Peyer's patch (tissue), 4 donors: ENCODE data around the gene TDG.

Experiments used
- POLR2A ChIP-seq, 2 donors: fragments of 450-650 bp; IDR thresholded peaks; one replicate each; pipeline ENCODE4 v1.5.1; 2017; ENCODE audit warnings: antibody characterized with exemption in 2 of 2, mild to moderate bottlenecking in 2 of 2, moderate library complexity in 2 of 2
- TF ChIP-seq, protein P1 (sequence below), 6 experiments: fragments of 450-650 bp in 4 of 6; fragments of 200-600 bp in 2 of 6; sonication (generic) in 1 of 6; IDR thresholded peaks; one replicate each; pipeline ENCODE4 v1.5.1; 2017 to 2019; ENCODE audit warnings: antibody characterized with exemption in 6 of 6, mild to moderate bottlenecking in 3 of 6, moderate library complexity in 1 of 6

DNA sequence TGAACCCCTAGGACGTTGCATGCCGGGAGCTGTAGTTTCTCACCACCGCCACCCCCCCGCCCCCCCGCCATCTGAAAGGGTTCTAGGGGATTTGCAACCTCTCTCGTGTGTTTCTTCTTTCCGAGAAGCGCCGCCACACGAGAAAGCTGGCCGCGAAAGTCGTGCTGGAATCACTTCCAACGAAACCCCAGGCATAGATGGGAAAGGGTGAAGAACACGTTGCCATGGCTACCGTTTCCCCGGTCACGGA, 36.0 kb upstream of the TDG start:
- no peak for TF ChIP-seq POLR2A (IDR thresholded peaks at IDR 0.05)
- TF ChIP-seq, protein P1, sequence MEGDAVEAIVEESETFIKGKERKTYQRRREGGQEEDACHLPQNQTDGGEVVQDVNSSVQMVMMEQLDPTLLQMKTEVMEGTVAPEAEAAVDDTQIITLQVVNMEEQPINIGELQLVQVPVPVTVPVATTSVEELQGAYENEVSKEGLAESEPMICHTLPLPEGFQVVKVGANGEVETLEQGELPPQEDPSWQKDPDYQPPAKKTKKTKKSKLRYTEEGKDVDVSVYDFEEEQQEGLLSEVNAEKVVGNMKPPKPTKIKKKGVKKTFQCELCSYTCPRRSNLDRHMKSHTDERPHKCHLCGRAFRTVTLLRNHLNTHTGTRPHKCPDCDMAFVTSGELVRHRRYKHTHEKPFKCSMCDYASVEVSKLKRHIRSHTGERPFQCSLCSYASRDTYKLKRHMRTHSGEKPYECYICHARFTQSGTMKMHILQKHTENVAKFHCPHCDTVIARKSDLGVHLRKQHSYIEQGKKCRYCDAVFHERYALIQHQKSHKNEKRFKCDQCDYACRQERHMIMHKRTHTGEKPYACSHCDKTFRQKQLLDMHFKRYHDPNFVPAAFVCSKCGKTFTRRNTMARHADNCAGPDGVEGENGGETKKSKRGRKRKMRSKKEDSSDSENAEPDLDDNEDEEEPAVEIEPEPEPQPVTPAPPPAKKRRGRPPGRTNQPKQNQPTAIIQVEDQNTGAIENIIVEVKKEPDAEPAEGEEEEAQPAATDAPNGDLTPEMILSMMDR (IDR thresholded peaks at IDR 0.05): no peak
